Ammon's horn (tissue), 1 donor: ENCODE measurements around the gene TRMT112.

ENCODE experiments used
- DNase-seq: peaks from one replicate; pipeline ENCODE4 v3.0.0-alpha.2; 2016; ENCODE audit warnings: low spot score

Gene TRMT112

DNA sequence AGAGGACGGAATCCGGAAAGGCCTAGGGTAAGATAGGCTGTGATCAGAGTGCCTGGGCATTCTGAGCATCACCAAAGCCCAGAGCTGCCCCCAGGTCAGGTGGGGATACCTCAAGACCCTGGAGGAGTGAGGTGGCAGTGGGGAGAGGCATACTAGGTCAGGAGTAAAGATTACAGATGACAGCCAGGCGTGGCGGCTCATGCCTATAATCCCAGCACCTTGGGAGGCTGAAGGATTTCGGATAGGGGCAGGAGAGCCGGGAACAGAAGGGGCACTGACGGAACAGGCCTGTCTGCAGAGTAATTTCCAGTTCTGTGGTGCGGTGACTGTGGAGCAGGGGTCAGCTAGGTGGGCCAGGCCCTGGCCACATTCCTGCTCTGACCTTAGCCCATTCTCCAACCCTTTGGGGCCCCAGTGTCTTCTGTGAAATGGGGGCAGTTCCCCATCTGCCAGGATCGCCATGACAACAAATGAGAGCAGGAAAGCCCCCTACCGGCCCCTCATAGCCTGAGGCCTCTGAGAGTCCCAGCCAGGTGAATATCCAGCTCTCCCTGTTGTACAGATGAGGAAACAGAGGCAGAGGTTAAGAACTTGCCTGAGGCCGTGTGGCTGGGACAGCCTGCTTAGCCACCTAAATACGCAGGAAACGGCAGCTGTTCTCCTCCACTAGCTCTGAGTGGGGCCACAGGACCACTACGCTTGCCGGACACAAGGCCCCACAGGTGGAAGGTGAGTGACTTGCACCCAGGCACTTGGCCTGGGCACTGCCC lies 42.1 kb downstream of the TRMT112 start:
- DNase-seq = no peak

DNA sequence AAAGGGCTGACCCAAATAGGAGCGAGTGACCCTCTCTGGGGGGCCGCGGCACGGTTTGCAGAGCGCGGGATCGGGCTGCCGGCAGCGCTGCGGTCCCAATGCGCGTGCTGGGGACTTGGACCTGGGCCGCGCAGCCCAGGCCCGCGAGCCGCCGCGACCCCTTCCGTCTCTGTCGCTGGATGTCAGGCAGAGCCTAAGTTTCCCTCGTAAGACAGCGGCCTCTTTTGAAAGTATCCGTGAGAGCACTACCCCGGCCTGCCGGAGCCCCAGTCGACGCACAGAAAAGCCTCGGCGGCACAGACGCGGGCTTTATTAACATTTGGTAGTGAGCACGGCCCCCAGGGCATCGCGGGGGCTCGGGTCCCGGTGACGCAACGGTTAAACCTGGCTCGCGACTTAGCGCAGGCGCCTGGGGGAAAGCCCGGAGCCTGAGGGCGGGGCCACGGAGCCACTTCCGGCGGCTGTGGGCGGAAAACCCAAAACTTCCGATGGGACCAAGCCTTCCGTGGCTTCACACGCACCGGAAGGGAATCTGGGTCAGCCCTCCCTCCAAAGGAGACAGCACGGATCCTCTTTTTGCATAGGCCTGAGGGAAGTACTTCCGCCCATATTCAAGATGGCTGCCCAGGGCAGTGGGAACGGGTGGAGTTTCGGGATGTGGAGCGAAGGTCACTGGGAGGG lies 47.7 kb downstream of the TRMT112 start:
- peak; percentile 100 for DNase-seq

DNA sequence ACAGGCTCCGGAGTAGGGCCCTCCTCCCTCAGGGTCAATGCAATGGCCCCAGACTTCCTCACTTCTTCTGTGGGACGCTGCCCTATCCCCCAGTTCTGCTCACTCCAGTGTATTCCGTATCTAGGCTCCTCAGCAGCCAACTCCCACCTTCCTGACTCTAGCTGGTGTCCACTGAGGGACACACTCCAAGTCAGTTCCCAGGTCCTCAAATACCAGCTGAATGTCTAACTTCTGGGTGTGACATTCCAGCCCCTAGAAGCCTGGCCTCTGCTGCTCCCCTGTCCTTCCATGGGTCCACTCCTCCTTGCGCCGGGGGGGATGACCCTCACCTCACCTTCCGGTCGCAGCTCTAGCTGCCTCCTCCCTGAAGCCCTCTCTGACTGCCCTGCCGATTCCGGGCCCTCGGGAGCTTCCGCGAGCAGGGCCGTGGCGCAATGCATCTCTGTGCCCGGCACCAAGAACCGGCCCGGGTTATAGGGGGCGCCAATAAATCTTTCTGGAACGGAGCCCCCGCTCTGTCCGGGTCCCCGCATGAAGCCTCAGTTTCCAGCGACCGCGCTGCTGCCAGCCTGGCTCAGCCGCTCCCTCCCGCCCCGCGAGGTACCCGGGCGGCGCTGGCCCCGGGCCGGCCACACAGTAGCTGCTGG lies 48.3 kb downstream of the TRMT112 start:
- peak; percentile 44 for DNase-seq

DNA sequence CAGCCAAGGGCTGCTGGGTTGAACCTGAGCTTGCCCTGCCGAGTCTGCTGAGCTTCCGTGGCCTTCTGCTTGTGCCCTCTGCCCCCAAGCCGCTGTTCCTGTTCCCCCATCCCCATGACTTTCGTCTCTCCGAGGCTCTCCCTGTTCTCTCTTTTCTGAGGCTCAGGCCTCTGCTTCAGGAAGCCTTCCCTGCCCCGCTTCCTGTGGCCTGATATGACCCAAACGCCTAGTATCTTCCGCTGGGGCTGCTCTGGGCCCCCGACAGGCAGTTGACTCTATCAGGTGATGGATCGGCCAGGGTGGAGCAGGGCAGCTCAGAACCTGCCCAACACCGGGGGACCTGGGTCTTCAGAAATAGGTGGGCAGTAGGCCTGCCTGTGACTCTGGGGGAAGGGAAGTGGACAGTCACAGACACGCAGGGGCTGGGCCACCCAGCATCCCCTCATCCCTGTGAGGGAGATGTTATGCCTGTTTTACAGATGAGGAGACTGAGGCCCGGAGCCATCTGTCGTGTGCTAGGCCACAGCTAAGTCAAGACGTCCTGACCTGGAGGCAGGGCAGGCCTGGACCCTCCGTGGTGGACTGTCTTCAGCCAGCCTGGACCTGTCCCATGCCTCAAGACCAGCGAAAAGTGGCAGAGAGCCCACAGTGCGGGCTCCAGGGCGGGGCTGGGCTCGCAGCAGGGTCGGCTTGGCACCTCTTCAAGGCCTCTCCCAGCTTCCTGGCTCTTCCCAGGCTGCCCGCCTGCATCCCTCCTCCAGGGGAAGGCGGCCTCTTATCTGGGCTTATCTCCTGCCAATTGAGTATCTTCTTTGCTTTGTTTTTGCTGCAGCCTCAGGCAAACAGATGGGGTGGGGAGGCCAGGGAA lies 49.1 kb downstream of the TRMT112 start:
- DNase-seq = no peak

DNA sequence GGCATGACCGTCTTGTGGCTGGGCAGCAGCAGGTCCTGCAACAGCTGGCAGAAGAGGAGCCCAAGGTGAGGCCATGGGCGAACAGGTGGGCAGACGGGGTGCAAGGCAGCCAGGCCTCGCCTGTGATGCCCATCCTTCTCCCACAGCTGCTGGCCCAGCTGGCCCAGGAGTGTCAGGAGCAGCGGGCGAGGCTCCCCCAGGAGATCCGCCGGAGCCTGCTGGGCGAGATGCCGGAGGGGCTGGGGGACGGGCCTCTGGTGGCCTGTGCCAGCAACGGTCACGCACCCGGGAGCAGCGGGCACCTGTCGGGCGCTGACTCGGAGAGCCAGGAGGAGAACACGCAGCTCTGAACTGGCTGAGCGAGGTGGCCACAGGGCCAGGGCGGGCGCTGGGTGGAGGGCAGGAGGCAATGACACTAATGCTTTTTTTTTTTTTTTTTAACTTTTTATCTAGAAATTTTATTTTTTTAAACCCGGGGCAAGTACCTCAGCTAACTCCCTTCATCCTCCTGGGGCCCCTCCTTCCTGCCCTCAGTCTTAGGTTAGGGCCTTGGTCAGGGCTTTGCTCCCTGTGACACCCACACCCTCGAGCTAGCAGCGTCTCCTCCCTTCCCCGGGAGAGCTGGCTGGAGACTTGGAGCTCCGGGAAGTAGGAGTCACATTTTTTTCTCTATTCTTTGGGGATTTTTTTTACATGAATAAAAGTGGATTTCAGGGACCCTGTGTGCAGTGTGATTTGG lies 50.0 kb downstream of the TRMT112 start:
- no peak for DNase-seq
